ENCODE results near the gene PLEKHM3.

PLEKHM3 gene, protein sequence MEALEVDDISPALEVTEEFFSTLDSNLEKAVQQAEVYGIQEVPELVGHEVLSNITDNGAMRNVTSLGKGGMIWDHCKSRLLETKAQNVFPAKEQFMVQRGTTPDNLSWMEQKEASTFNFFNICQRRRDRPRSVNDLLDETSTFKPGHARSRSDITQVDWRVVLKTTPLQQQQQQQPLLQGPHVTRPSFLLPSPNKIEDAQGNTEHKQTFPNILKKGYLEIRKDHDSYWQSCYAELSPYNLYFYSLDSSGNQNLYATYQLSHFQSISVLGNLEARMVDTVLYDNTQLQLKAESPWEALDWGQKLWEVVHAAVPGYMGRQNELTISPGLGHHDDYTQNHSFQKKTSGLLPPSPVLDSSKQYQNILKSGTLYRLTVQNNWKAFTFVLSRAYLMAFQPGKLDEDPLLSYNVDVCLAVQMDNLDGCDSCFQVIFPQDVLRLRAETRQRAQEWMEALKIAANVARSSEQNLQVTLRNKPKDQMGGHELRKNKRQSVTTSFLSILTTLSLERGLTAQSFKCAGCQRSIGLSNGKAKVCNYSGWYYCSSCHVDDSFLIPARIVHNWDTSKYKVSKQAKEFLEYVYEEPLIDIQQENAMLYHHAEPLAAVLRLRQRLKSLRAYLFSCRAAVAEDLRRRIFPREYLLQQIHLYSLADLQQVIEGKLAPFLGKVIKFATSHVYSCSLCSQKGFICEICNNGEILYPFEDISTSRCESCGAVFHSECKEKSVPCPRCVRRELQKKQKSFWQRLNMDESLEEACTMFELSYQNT

DNA sequence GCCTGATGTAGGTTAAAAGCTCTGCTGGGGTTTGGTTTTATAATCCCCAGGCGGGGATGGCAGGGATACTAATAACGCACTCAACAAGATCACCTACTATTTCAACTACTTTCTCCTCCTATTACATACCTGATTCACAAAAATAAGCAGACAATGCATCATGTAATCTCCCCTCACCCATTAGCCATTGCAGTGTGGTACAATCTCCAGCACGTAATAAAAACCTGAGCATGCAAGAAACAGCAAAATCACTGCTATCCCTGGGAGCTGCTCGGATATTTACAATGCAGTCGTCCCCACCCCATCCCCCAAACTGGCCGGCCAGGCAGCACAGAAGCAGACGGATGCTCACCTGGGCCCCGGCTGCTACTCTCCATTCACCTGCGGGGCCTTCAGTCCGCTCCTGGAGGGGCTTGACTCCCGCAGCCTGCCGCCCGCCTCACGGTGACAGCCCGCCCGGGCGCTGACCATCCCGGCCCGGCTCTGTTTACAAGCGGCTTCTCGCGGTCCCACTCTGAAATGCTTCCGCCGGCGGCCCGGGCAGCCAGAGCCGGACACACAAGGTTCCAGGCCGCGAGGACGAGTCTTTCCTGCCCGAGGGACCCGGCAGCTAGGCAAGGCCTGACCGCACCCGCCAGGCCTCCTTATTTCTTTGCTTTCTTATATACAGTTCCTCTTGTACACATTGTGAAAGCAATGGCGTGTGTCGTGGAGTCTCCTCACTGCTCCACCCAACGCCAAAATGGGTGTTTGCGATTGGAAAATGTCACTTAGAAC lies at the start of gene PLEKHM3:
Gene PLEKHM3 (minus strand): TSS at position 491 of the 777 bp plus-strand sequence. CDS start 23,888 bp downstream, outside the sequence.
- H3K4me3 ChIP-seq (ENCODE audit: control insufficient read depth, low read depth, low read length): peak within 1 kb of the TSS; percentile 80
- TF ChIP-seq, protein P1, sequence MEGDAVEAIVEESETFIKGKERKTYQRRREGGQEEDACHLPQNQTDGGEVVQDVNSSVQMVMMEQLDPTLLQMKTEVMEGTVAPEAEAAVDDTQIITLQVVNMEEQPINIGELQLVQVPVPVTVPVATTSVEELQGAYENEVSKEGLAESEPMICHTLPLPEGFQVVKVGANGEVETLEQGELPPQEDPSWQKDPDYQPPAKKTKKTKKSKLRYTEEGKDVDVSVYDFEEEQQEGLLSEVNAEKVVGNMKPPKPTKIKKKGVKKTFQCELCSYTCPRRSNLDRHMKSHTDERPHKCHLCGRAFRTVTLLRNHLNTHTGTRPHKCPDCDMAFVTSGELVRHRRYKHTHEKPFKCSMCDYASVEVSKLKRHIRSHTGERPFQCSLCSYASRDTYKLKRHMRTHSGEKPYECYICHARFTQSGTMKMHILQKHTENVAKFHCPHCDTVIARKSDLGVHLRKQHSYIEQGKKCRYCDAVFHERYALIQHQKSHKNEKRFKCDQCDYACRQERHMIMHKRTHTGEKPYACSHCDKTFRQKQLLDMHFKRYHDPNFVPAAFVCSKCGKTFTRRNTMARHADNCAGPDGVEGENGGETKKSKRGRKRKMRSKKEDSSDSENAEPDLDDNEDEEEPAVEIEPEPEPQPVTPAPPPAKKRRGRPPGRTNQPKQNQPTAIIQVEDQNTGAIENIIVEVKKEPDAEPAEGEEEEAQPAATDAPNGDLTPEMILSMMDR (conservative IDR thresholded peaks at IDR 0.05; ENCODE audit: control insufficient read depth, insufficient read depth, low read depth, low read length): no peak
- peak; percentile 84 for DNase-seq (ENCODE audit: low read depth)

DNA sequence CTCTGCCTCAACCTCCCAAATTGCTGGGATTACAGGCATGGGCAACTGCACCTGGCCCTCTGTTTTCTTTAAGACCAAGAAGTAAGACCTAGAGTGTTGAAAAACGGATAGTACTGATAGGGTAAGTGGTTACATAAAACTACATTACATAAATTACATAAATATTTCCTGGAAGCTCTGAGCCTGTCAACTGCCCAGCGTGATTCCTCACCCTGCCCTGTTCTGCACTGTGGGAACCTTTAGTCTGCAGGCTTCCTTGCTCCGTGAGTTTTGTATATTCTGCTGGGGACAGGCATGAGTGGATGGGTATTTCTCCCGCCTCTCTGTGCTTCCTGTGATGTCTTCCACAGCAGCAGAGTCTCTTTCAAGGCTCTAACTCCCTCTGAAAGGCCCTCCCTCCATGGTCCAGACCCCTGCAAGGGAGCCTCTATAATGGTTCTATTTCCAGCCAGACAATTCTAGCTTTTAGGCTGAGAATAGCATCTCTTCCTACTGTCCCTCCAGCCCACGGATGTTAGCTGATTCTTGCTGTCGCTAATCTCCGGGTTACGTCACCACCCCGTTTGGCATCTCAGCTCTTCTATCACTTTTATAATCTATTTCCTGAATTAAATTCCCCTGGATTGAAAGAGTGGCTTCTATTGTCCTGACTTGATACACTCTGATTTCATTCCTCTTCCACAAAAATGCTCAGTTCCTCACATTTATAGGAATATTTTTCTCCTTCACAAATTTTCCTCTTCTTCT lies 49.5 kb upstream of the PLEKHM3 start:
- TF ChIP-seq, protein P1 (conservative IDR thresholded peaks at IDR 0.05; ENCODE audit: control insufficient read depth, insufficient read depth, low read depth, low read length): no peak
- DNase-seq (ENCODE audit: low read depth): no peak
- H3K4me3 ChIP-seq (ENCODE audit: control insufficient read depth, low read depth, low read length): no peak overlapping the region

DNA sequence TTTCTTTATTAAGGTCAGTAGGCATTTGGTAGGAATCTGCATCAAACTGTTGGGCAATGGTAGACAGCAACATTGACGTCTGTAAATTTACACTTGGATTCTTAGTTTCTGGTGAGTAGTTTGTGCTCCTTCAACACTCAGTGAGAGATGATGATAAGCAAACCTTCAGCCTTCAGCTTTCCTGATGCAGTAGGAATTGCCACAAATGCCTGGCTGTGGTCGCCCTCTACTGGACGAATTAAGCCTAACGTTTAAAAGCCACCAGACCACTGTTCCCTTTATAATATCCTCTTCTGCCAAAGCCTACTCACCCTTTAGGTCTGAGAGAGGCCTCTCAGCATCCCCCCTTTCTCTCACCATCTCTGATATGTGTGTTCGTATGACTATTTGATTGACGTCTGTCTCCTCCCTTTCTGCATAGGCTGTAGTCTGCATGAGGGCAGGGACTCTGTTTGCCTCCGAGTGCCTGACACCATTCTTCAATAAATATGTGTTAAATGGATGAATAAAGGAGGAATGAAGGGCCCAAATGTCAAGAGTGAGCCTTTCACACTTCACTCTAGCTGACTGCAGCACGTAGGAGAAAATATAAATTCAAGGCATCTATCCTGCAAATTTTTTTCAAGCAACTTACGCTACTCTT lies 47.0 kb upstream of the PLEKHM3 start:
- no peak overlapping the region for H3K4me3 ChIP-seq (ENCODE audit: control insufficient read depth, low read depth, low read length)
- DNase-seq (ENCODE audit: low read depth): peak; percentile 75
- TF ChIP-seq, protein P1 (conservative IDR thresholded peaks at IDR 0.05; ENCODE audit: control insufficient read depth, insufficient read depth, low read depth, low read length): peak; percentile 91

DNA sequence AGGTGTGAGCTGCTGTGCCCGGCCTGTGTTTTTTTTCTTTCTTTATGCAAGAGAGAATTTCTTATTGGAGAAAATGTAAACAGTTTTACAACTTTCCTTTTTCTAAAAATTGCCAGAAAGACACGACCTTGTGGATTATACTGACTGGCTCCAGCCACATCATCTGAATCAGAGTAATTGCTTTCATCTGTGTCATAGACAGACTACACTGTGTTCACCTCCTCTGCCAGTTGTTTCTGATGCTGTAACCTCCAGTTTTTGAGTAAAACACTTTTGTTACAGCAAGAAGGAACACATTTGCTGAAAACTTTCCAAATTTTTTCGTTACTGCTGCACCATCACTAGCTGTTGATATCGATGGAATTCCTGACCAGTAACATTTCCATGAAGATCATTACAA lies 43.9 kb upstream of the PLEKHM3 start:
- TF ChIP-seq, protein P1 (conservative IDR thresholded peaks at IDR 0.05; ENCODE audit: control insufficient read depth, insufficient read depth, low read depth, low read length): no peak
- DNase-seq (ENCODE audit: low read depth): peak; percentile 33
- H3K4me3 ChIP-seq (ENCODE audit: control insufficient read depth, low read depth, low read length): no peak overlapping the region

DNA sequence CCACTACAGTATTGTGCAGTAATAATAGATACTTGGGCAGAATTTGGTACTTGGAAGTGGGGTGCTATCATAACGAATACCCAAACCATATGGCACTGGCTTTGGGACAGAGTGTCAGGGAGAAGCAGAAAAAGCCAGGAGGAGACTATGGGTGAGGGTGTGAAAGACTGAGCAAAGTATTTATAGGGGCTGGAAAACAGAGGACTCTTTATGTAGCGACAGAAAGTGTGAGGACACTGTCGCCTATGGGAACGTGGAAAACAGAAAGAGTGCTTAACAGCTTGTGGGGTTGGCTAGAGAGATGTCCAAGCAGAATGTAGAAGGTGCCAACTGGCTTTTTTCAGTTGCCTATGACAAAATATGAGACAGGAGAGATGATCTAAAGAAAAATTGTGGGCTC lies 40.7 kb upstream of the PLEKHM3 start:
- no peak overlapping the region for H3K4me3 ChIP-seq (ENCODE audit: control insufficient read depth, low read depth, low read length)
- TF ChIP-seq, protein P1 (conservative IDR thresholded peaks at IDR 0.05; ENCODE audit: control insufficient read depth, insufficient read depth, low read depth, low read length): no peak
- DNase-seq (ENCODE audit: low read depth): no peak
